K562 (cell line): ENCODE data around the gene TIMM23B. TPM values are rescaled to one million over a fixed set of nuclear protein-coding genes. Genes with fewer than 3 reads are reported as not detected.
"Not testable (repeated sequence)": the region's sequence is repeated elsewhere in the genome, so short reads cannot be mapped to it uniquely, and the experiment has no call there.

ENCODE experiments used
- ATAC-seq: fragments of 200-7000 bp; cut with Tn5 transposase; 3 replicates; pipeline ENCODE4 v1.9.1; 2020; ENCODE audit warnings: moderate library complexity
- BruUV-seq: library from RNA; stranded (reverse); fragments of 400-500 nt; replicated peaks from 2 replicates; lab custom pipeline; 2021; lab: Mats Ljungman, UMichigan
- CTCF ChIA-PET: fragments of 300-600 bp; formaldehyde crosslinking; extraction: SDS; loops from one replicate; lab custom pipeline; 2021; ENCODE audit warnings: low intra/inter-chr PET ratio; lab: Yijun Ruan, JAX
- POLR2A ChIA-PET: fragments of 300-600, 350-650 bp; sonication (Branson Sonifier 250); formaldehyde crosslinking; extraction: SDS; loops from one replicate; lab custom pipeline; 2021; ENCODE audit warnings: antibody characterized with exemption, inconsistent platforms; lab: Yijun Ruan, JAX
- DNase-seq, 4 experiments: peaks; one replicate each; pipeline versions ENCODE4 v3.0.0 to v3.0.0-alpha.2; 2011 to 2018; ENCODE audit warnings: low spot score in 3 of 4, mixed read lengths in 3 of 4; ENCODE audit errors: extremely low read depth in 1 of 4
- FAIRE-seq: peaks from 2 replicates; lab custom pipeline; 2011; peaks lifted over from hg19 to GRCh38; lab: Jason Lieb, UNC
- H2AFZ ChIP-seq: 2 replicates; pipeline ENCODE4 v1.6.0; 2011; ENCODE audit warnings: low read depth, low read length, control low read depth, inconsistent platforms
- H3K27ac ChIP-seq: fragments of 200-600 bp; 3 replicates; pipeline ENCODE4 v1.8.0; 2011; ENCODE audit warnings: low read depth, mild to moderate bottlenecking, control low read depth, inconsistent platforms, low read length, moderate library complexity, mixed read lengths; ENCODE audit errors: extremely low read depth
- H3K27me3 ChIP-seq, 2 experiments: fragments of 300-600 bp in 1 of 2; 2 replicates in 1 of 2; 3 replicates in 1 of 2; pipeline versions ENCODE4 v1.6.0 to v1.8.0; 2011; ENCODE audit warnings: inconsistent platforms in 2 of 2, low read length in 2 of 2, mild to moderate bottlenecking in 1 of 2, mixed read lengths in 1 of 2, moderate library complexity in 1 of 2; ENCODE audit not compliant: control insufficient read depth in 2 of 2, insufficient read depth in 2 of 2
- H3K36me3 ChIP-seq: fragments of 300-600 bp; 3 replicates; pipeline ENCODE4 v1.8.0; 2011; ENCODE audit warnings: mild to moderate bottlenecking, low read length, inconsistent platforms; ENCODE audit not compliant: control insufficient read depth, insufficient read depth
- H3K4me1 ChIP-seq, 2 experiments: fragments of 200-600 bp in 1 of 2; replicated peaks in 1 of 2; 2 replicates in 1 of 2; 3 replicates in 1 of 2; pipeline versions ENCODE4 v1.5.1 to v1.8.0; 2011; ENCODE audit warnings: inconsistent platforms in 2 of 2, low read length in 2 of 2, mild to moderate bottlenecking in 1 of 2, mixed read lengths in 1 of 2, moderate library complexity in 1 of 2; ENCODE audit not compliant: control insufficient read depth in 2 of 2, insufficient read depth in 2 of 2
- H3K4me2 ChIP-seq: 2 replicates; pipeline ENCODE4 v1.6.1; 2011; ENCODE audit warnings: low read length, control low read depth, inconsistent platforms, mixed read lengths; ENCODE audit not compliant: insufficient read depth
- H3K4me3 ChIP-seq: fragments of 200-600 bp; sonication (generic), shearing (Covaris generic); 2 replicates; pipeline ENCODE4 v1.5.1; 2016; ENCODE audit warnings: control low read depth, inconsistent platforms
- H3K79me2 ChIP-seq: fragments of 200-600 bp; 3 replicates; pipeline ENCODE4 v1.8.0; 2011; ENCODE audit warnings: low read length, inconsistent platforms; ENCODE audit not compliant: control insufficient read depth, insufficient read depth
- H3K9ac ChIP-seq, 2 experiments: 2 replicates each; pipeline versions ENCODE4 v1.6.0 to v1.6.1; 2011; ENCODE audit warnings: low read depth in 2 of 2, low read length in 2 of 2, control low read depth in 1 of 2, inconsistent platforms in 1 of 2, mild to moderate bottlenecking in 1 of 2, mixed read lengths in 1 of 2; ENCODE audit not compliant: insufficient read depth in 1 of 2
- H3K9me1 ChIP-seq: one replicate; pipeline ENCODE4 v1.6.0; 2011; ENCODE audit warnings: inconsistent platforms, mild to moderate bottlenecking, low read length, moderate library complexity; ENCODE audit not compliant: control insufficient read depth, insufficient read depth
- H3K9me3 ChIP-seq: replicated peaks from 2 replicates; pipeline ENCODE4 v1.5.1; 2011; ENCODE audit warnings: low read depth, low read length, inconsistent platforms; ENCODE audit not compliant: control insufficient read depth, insufficient read depth
- H4K20me1 ChIP-seq: replicated peaks from 2 replicates; pipeline ENCODE4 v1.6.1; 2011; ENCODE audit warnings: low read length, inconsistent platforms, mixed read lengths; ENCODE audit not compliant: control insufficient read depth, insufficient read depth
- WGBS: fragments of 100-300 bp; shearing (Covaris generic); methylation state at CpG from one replicate; pipeline ENCODE4 v1.1.6; 2016; ENCODE audit warnings: low coverage, mixed read lengths; ENCODE audit not compliant: insufficient coverage; ENCODE audit errors: missing lambda C conversion rate; 5-methylcytosine and 5-hydroxymethylcytosine counted together
- in situ Hi-C: fragments of 300-500 bp; cut with MboI; formaldehyde crosslinking; loops from 4 replicates; pipeline ENCODE4 v1.15.0; 2018; ENCODE audit warnings: inconsistent platforms, mixed read lengths
- intact Hi-C: fragments of 100-400 bp; cut with micrococcal nuclease; formaldehyde crosslinking; loops from 2 replicates; pipeline ENCODE4 v1.14.2; 2022
- polyA plus RNA-seq, 8 experiments: library from polyadenylated mRNA; depleted of rRNA in 4 of 8; stranded (reverse) in 5 of 8; unstranded in 3 of 8; fragments of >200 nt; fragmentation: Nextera tagmentation in 2 of 8; fragmentation: Illumina TruSeq in 1 of 8; extraction: Ambion mirVana in 2 of 8; extraction: Trizol in 1 of 8; gene quantifications; 2 replicates each; pipeline versions ENCODE4 v1.2.1 to v1.2.3, GENCODE V29; 2011 to 2014; ENCODE audit warnings: inconsistent platforms in 1 of 8, missing spikeins in 1 of 8
- total RNA-seq, 7 experiments: library from RNA; depleted of rRNA in 6 of 7; stranded (reverse); fragments of >200 nt in 6 of 7; fragmentation: Illumina TruSeq in 2 of 7; extraction: Trizol in 2 of 7; gene quantifications; 2 replicates each; pipeline versions ENCODE4 v1.2.1 to v1.2.3, GENCODE V29; 2011 to 2021; ENCODE audit warnings: low replicate concordance in 1 of 7
- TF ChIP-seq, protein P1 (sequence below): fragments of 450-650 bp; IDR thresholded peaks from 2 replicates; pipeline ENCODE4 v1.6.1; 2016

TIMM23B gene
- total and polyA plus RNA-seq, 9 of the 15 experiments (the other 6 are each of a cell fraction or from before 2014, with no cell fraction given): 7.2 to 40.2 (median 24.7) TPM

- H3K9me3 ChIP-seq, in situ Hi-C loops, H3K9ac ChIP-seq, BruUV-seq, CTCF ChIA-PET, H3K27ac ChIP-seq, H3K9me1 ChIP-seq, H4K20me1 ChIP-seq, H3K4me3 ChIP-seq, H2AFZ ChIP-seq, H3K79me2 ChIP-seq, intact Hi-C loops, H3K4me1 ChIP-seq, H3K4me2 ChIP-seq, H3K36me3 ChIP-seq, POLR2A ChIA-PET: not testable (repeated sequence)
- peak in 1 of 4 experiments; percentile 44 for DNase-seq
- TF ChIP-seq, protein P1, sequence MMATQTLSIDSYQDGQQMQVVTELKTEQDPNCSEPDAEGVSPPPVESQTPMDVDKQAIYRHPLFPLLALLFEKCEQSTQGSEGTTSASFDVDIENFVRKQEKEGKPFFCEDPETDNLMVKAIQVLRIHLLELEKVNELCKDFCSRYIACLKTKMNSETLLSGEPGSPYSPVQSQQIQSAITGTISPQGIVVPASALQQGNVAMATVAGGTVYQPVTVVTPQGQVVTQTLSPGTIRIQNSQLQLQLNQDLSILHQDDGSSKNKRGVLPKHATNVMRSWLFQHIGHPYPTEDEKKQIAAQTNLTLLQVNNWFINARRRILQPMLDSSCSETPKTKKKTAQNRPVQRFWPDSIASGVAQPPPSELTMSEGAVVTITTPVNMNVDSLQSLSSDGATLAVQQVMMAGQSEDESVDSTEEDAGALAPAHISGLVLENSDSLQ: peak; percentile 7; the same call in 1 of the 2 replicates
- TF ChIP-seq, all 486 proteins: peak for 1; not testable (repeated sequence) for 485
- WGBS: 30% methylated on average over 3 of the region's 3 CpGs
- not testable (repeated sequence) for H3K27me3 ChIP-seq, FAIRE-seq
- peak; percentile 96 for ATAC-seq
Measured at GRCh38 chr10:49972094-49972493, 30.2 kb downstream of the TIMM23B start.

DNA sequence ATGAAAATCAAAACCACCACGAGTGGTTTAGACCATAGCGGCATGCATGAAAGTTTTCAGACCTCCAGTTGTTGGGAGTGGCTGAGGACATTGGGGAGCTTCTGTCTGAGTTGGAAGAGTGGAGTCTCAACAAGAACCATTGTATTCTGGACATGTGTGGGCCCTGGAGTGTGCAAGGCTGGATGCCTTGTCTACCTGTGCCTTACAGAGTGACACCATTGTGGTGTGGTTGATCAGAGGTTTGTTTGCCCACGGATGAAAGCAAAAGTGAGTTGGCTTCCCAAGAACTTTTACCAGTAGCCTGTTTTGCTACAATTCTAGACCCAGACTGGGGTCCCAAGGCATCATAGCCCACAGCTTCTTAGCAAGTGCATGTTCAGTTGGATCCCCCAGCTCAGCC is 35.9 kb downstream of the TIMM23B start:
- DNase-seq, H3K79me2 ChIP-seq, H2AFZ ChIP-seq, H3K4me1 ChIP-seq, in situ Hi-C loops, CTCF ChIA-PET, POLR2A ChIA-PET, FAIRE-seq, H3K9me1 ChIP-seq, H3K4me3 ChIP-seq, H3K36me3 ChIP-seq, BruUV-seq, H3K9me3 ChIP-seq, H3K9ac ChIP-seq, intact Hi-C loops, H4K20me1 ChIP-seq, H3K27ac ChIP-seq, H3K27me3 ChIP-seq, H3K4me2 ChIP-seq: not testable (repeated sequence)
- ATAC-seq: 0 out of 3 replicates have a peak, but pooled peaks have one; percentile 49
- 91% methylated on average over 3 of the region's 3 CpGs for WGBS
